CD4-positive, alpha-beta T cell treated with Interleukin-17A for 4 hours (primary cell): ENCODE results near the gene CELF5.

ENCODE experiments used
- DNase-seq: peaks from one replicate; pipeline ENCODE4 v3.0.0-alpha.2; 2020; ENCODE audit warnings: mixed read lengths

The CELF5 gene

DNA sequence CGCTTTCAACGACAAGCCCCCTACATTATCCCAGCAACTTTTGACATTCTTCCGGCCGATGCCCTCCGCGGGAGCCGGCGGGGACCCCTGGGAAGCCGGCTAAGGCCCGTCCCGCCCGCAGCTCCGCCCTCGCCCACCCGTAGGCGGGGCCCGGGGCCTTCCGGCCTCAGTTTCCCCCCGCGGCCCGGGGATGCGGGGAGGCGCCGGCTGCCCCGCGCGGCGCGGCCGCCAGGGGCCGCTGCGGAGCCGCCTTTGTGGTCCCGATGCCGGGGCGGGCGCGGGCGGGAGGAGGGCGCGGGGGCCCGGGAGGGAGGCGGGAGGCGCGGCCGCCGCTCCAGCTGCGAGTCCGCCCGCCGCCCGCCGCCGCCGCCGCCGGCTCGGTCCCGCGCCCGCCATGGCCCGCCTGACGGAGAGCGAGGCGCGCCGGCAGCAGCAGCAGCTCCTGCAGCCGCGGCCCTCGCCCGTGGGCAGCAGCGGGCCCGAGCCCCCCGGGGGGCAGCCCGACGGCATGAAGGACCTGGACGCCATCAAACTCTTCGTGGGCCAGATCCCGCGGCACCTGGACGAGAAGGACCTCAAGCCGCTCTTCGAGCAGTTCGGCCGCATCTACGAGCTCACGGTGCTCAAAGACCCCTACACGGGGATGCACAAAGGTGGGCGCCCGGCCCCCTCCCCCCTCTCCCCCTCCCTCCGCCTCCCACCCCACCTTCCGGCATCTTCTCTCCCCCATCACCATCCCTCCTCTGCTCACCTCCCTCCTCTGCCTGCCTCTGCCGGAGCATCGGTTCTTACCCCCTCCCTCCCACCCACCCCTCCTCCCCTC is at the start of gene CELF5:
CELF5 (plus strand) TSS at position 316 of the 823 bp plus-strand sequence; CDS start at position 395, 79 bp downstream.
- DNase-seq: peak; percentile 76

DNA sequence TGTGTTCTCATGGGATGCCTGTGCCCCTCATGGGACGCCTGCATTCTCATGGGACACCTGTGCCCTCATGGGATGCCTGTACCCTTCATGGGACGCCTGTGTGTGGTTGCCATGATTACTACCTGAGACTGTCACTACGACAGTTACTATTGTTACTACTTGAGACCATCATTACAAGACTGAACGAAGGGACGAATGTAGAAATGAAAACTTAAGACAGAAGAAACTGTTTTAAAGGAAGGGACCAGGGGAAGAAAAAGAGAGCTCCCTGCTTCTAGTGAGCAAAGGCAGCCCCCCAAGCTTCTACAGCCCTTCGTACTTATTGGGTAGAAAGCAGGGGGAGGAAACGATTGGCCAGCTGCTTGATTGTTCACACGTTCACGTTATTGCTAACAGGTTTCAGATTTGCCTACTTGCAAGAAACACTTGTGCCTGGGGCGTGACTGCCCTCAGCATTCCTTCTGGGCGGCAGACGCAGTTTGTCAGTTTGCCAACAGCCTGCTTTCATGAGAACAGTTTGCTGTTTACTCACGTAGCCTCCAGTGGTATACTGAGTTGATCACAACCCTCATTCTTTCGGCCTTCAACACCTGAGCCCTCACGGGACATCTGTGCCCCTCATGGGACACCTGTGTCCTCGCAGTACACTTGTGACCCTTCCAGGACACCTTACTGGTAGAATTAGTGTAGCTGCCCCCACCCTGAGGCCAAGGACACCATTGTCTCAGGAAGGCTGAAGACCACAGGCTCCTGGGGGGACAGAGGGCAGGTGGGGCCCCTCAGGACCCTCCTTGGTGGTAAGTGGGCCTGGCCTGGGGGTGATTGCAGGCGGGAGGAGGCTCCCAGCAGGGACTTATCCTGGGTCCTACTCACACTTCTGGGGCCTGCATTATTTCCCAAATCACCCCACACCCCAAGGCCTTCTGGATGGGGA is 48.4 kb upstream of the CELF5 start:
- peak; percentile 61 for DNase-seq

DNA sequence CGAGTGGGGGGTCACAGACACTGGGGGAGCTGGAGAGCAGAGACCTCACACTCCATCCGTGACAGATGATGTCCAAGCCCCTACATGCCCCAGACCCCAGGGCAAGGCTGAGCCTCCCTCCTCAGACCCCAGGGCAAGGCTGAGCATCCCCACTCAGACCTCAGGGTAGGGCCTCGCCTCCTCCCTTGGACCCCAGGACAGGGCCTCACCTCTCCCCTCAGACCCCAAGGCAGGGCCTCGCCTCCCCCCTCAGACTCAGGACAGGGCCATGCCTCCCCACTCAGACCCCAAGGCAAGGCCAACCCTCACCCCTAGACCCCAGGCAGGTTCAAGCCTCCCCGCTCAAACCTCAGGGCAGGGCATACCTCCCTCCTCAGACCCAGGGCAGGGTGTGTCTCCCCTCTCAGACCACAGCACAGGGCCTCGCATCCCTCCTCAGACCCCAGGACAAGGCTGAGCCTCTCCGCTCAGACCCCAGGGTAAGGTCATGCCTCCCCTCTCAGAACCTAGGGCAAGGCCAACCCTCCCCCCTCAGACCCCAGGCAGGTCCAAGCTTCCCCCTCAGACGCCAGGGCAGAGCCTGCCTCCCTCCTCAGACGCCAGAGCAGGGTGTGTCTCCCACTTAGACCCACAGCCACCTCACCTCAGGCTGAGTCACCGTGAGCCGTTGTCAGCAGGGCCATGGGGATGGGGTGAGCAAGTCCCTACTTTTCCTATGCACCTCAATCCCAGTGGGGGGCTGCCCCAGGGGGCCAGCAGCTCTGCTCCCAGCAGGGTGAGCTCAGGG is 47.6 kb upstream of the CELF5 start:
- DNase-seq: peak; percentile 88

DNA sequence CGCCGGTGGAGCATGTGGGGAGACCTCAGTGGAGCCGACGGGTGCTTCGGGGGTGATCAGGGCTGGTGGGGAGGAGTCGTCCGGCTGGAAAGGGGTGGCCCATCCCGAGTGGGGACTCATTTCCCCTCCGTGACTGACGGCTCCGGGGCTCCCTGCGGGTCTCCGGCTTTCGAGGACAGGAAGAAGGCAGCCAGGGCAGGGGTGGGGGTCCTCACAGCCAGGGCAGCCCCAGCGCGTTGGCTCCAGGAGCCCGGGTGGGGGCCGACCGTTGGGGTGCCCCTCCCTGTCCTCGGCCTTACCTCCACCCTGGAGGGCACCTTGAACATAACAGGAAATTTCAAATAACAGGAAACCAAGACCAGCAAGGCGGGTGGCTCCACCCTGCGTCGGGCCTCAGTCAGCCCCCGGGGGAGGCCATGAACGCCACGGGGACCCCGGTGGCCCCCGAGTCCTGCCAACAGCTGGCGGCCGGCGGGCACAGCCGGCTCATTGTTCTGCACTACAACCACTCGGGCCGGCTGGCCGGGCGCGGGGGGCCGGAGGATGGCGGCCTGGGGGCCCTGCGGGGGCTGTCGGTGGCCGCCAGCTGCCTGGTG is 46.0 kb upstream of the CELF5 start, which contains the start of gene S1PR4:
S1PR4 (plus strand) TSS at position 393 of the 596 bp plus-strand sequence; CDS start at position 417, 24 bp downstream.
- peak; percentile 83 for DNase-seq

DNA sequence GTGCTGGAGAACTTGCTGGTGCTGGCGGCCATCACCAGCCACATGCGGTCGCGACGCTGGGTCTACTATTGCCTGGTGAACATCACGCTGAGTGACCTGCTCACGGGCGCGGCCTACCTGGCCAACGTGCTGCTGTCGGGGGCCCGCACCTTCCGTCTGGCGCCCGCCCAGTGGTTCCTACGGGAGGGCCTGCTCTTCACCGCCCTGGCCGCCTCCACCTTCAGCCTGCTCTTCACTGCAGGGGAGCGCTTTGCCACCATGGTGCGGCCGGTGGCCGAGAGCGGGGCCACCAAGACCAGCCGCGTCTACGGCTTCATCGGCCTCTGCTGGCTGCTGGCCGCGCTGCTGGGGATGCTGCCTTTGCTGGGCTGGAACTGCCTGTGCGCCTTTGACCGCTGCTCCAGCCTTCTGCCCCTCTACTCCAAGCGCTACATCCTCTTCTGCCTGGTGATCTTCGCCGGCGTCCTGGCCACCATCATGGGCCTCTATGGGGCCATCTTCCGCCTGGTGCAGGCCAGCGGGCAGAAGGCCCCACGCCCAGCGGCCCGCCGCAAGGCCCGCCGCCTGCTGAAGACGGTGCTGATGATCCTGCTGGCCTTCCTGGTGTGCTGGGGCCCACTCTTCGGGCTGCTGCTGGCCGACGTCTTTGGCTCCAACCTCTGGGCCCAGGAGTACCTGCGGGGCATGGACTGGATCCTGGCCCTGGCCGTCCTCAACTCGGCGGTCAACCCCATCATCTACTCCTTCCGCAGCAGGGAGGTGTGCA is 45.3 kb upstream of the CELF5 start:
- DNase-seq: peak; percentile 55

DNA sequence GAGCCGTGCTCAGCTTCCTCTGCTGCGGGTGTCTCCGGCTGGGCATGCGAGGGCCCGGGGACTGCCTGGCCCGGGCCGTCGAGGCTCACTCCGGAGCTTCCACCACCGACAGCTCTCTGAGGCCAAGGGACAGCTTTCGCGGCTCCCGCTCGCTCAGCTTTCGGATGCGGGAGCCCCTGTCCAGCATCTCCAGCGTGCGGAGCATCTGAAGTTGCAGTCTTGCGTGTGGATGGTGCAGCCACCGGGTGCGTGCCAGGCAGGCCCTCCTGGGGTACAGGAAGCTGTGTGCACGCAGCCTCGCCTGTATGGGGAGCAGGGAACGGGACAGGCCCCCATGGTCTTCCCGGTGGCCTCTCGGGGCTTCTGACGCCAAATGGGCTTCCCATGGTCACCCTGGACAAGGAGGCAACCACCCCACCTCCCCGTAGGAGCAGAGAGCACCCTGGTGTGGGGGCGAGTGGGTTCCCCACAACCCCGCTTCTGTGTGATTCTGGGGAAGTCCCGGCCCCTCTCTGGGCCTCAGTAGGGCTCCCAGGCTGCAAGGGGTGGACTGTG is 44.6 kb upstream of the CELF5 start:
- DNase-seq: peak; percentile 57

DNA sequence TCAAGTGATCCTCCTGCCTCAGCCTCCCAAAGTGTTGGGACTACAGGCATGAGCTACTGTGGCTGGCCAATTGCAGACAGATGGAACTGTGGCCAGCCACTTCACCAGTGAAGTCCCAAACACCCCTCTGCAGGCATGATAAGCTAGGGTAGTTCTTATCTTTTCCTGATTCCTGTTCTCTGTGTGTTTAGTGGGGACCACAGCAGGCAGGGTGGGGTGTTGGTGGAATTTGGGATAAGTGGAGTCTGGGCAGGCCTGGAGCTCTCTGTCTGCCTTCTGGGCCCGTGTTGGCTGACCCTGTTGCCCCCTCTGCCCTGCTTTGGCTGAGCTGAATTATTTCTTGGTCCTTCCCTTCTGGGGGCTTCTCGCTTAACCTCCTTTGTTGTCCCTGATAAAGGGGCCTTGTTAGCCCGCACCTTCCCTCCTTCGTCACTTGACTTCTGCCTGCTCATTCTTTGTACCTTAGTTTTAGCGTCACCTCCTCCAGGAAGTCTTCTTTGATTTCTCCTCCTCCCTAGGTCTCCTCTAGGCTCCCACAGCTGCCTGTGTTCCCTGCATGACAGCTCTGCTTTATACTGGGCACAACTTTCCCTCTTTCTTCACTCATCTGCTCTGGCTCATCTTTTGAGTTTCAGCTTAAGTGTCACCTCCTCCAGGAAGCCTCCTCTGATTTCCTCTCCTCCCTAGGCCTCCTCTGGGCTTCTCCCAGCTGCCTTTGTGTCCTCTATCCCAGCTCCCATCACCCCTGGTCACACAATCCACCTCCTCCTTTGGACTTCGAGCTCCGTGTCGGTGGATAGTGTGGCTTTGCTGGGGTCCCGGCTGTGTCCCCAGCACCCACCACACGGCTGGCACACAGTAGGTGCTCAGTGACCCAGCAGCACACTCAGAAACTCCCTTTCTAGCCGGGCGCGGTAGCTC is 40.5 kb upstream of the CELF5 start:
- DNase-seq: no peak

DNA sequence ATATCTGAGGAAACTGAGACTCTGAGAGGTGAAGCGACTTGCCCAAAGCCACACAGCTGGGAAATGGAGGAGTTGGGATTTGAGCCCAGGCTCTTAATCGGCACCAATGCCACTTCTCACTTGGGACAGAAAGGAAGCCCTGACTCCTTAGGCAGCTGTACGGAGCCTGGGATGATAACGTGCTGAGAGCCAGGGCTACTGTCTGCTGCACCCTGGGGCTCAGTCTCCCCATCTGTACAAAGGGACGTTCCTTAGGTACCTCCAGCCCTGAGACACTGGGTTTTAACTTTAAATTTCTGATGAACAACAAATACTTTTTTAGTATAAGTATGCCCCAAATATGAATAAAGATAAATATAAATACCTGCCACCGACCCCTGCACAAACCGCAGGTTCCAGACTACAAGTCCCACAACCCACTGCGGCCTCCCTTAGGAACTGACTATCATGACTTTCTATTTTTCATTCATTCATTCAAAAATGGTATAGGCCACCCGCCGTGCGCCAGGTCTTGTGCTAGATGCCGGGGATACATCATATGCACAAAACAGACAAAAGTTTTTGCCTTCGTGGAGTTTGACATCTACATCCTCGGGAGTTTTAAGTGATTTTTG is 39.5 kb upstream of the CELF5 start:
- peak; percentile 73 for DNase-seq

DNA sequence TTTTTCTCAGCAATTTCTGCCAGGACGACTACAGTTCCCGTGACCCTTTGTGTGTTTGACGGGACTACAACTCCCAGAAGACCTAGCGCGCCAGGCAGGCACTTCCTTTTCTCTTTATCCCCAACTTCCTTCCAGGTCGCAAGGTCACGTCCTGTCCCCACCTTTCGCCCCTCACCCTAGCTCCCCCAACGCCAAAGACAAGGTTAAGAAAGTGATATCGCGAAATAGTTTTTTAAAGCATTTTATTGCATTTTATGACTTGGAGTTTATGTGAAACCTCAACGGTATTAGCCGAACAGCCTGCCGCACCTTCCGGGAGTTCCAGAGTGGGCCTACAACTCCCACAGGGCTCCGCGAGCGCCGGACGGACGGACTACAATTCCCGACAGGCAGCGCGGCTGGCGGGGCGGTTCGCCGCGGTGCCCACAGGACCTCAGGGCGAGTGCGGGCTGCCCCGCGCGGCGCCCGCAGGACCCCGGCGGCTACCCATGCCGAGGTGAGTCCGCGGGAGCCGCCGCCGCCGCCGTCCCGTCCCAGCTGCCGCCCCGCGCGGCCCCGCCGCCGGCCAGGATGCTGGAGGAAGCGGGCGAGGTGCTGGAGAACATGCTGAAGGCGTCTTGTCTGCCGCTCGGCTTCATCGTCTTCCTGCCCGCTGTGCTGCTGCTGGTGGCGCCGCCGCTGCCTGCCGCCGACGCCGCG is 38.9 kb upstream of the CELF5 start, which contains the start of gene NCLN:
NCLN (plus strand) TSS at position 470 of the 699 bp plus-strand sequence; CDS start at position 571, 101 bp downstream.
- peak; percentile 95 for DNase-seq

DNA sequence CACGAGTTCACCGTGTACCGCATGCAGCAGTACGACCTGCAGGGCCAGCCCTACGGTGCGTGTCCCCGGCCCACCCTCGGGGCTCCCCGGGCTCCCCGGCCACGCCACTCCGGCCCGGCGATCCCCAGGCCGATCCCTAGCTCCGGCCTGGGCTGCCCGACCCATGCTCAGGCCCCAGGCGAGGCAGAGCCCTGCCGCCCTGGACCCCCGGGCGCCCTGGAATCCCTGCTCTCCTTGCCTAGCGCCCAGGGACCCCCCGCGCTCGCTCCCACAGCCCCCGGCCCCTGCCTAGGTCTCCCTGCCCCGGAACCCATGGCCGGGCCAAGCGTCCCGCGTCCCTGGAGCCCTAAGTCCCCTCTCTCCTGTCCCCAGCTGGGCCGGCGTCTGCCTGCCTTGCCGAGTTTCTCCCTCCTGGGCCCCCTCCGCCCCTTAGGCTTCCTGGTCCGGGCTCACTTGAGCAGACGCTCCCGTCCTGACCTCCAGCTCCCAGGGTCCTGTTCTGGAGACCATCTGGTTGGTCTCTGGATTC is 38.2 kb upstream of the CELF5 start:
- no peak for DNase-seq

DNA sequence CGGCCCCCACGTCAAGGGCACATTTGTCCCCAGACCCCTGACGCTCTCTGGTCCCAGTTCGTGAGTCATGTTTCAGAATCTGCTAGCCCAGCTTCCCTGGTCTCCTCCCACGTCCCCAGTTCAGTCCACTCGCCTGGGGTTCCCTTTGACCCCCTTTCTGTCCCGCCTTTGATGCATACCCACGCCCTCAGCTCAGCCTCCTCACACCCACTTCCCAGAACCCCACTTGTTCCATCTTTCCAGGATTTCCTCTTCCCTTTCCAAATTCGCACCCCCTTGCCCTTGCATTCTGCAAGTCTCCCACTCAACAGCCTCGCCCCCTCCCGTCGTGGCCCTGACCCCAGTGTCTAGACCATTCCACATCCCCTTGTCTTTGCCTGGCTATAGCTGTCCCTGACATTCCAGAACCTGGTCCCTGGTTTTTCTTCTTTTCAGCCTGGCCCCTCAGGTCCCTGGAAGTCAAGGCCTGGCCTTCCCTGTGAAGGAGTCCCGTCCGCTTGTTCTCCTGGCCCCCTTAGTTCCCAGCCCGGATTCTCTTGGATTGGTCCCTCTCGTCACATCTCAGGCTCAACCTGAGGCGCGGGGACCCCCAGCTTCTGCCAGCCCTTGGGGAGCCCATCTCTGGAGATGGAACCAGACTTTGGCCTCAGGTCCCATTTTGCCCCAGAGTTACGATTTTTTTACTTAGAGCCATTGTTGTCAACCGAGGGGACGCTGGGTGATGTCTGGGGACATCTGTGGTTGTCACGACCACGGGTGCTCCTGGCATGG is 37.4 kb upstream of the CELF5 start:
- DNase-seq: no peak

DNA sequence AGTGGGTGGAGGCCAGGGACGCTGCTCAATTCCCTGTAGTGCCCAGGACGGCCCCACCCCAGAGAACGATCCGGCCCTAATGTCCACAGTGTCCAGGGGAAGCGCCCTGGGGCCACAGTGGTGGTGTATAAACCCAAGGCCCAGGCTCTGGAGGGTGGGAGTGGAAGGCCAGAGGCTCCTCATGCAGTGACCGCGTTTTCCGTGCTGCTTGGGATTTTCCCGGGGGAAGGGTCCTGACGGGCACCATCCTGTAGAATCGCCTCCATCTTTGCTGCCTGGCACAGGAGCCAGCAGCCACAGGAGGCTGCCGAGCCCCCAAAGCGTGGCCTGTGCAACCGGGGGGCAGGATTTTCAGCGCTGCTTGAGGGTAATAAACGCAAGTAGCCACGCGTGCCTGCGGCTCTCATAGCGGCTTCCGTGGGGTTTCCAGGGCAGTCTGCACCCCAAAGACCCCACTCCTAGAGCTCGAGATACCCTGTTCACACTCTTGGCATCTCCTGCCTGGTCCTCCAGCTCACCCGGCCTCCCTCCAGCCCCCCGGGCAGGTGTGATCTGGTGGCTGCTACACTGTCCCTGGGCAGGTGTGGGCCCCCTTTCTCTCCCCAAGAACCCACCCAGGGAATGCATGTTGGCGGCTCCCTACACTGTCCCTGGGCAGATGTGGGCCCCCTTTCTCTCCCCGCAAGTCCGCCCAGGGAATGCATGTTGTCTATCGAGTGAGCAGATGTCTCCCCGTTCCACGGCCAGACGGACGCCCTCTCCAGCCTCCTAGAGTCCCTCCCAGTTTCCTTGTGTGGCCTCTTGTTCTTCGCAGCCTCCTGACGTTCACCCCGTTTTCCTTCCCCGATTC is 36.6 kb upstream of the CELF5 start:
- DNase-seq: no peak

DNA sequence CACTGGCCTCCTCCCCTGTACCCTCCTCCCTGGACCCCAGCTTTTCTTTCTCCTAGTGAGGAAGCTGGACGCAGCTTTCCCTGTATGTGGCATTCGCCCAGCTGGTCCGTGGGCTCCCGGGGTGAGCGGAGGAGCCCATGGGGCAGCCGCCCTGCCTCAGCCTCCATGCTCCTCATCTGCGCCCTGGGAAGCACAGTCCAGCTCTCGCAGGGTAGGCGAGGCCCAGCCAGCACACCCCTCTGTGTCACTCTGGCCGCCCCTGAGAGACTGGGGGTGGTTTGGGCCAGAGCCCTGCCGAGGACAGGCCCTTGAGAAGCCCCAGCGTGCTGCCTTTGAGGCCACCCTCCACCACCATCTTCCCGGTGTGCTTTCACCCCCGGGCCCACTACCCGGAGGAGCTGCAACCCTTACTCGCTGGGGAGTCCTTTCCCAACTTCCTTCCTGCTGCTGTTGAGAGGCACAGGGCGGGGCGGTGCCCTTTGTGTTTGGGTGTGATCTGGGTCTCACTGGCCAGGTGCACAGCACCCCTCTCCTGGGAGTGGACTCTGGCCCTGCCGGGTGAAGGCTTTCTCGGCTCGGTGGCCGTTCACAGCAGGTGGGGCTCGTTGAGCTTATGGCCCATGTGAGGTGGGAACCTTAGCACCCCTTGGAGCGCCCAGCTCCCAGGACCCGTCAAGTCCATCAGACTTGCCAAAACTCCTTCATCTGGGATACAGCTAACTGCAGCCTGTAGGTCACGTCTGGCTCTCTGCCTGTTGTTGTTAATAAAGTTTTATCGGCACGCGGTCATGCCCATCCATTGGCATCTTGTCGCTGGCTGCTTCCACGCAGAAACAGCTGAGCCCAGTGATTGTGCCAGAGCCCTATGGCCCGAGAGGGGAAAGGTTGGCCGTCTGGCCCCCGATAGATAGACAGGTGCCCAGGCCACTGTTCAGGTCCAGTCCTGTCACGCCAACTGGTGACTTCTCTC is 35.5 kb upstream of the CELF5 start:
- no peak for DNase-seq

DNA sequence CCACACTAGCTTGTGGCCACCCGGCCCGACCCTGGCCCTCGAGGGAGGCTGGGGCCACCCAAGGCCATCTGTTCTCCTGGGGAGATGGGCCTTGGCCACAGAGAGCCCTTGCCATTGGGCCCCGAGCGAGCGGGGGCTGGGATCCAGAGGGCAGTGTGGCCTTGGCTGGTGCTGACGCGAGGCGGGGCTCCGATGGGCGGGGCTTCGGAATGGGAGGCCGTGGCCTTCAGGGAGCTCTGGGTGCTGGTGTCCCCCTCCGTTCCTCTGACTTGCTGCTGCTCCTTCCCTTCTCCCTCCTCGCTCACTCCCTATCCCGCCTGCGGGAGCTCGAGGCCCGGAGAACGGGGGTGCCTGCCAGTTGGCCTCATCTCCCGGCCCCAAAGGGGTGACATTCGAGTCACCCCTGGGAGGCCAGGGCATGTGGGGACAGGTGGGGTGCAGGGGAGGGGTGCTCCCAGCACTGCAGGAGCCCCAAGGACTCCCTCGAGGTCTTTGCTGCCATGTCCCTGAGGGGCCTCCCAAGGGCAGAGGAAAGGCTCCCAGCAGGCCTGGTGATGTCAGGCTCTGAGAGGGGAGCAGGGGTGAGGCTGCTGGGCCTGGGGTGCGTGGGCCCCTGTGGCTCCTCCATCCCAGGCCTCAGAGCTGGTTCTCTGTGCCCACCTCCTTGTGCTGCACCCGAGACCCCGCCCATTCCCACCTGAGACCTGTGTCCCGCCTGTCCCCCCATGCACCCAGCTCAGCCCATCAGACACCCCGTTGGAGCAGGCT is 34.6 kb upstream of the CELF5 start:
- no peak for DNase-seq

DNA sequence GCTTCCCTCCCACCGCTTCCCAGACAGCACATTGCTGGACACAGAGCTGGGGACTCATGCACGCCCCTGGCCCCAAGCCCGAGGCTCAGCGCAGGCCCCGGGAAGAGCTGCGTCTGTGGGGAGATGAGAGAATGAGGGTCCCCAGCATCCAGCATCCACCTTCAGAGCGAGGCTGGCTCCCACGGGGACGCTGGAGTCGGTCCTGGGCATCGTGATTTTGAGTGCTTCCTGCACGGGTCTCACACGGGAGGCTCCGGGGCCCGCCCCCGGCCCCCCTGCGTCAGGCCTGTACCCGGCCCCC is 34.0 kb upstream of the CELF5 start:
- no peak for DNase-seq
